ENCODE results near the gene STATH. TPM values are rescaled to one million over a fixed set of nuclear protein-coding genes. Genes with fewer than 3 reads are reported as not detected.
"Not testable (repeated sequence)": the region's sequence is repeated elsewhere in the genome, so short reads cannot be mapped to it uniquely, and the experiment has no call there.

Gene STATH
- total RNA-seq, 1 donor from 2014 or later, result not detected

- H3K27me3 Mint-ChIP-seq (ENCODE audit: unreplicated experiment), result no peaks in the 10 kb centered on the region
- no peak overlapping the region for H3K4me3 Mint-ChIP-seq (ENCODE audit: unreplicated experiment)
- no peaks in the 10 kb centered on the region for H3K9me3 Mint-ChIP-seq (ENCODE audit: unreplicated experiment)
- TF ChIP-seq CTCF (IDR thresholded peaks at IDR 0.05; ENCODE audit: partially characterized antibody, unreplicated experiment), result no peak
- H3K4me1 Mint-ChIP-seq (ENCODE audit: low read depth, unreplicated experiment), result no peaks in the 10 kb centered on the region
- no peak for DNase-seq
- H3K36me3 Mint-ChIP-seq (ENCODE audit: unreplicated experiment), result no peaks in the 10 kb centered on the region
- no peak overlapping the region for H3K27ac Mint-ChIP-seq (ENCODE audit: unreplicated experiment)
Observed at GRCh38 chr4:69994782-69995181, 984 bp upstream of the STATH start.

GRCh38 chr4:69999420-69999819 is 3.7 kb downstream of the STATH start:
- H3K4me3 Mint-ChIP-seq (ENCODE audit: unreplicated experiment), result no peak overlapping the region
- H3K27ac Mint-ChIP-seq (ENCODE audit: unreplicated experiment), result no peak overlapping the region
- H3K27me3 Mint-ChIP-seq (ENCODE audit: unreplicated experiment), result no peaks in the 10 kb centered on the region
- DNase-seq, result no peak
- no peaks in the 10 kb centered on the region for H3K9me3 Mint-ChIP-seq (ENCODE audit: unreplicated experiment)
- H3K4me1 Mint-ChIP-seq (ENCODE audit: low read depth, unreplicated experiment), result no peaks in the 10 kb centered on the region
- no peak for TF ChIP-seq CTCF (IDR thresholded peaks at IDR 0.05; ENCODE audit: partially characterized antibody, unreplicated experiment)
- no peaks in the 10 kb centered on the region for H3K36me3 Mint-ChIP-seq (ENCODE audit: unreplicated experiment)

- H3K36me3 Mint-ChIP-seq (ENCODE audit: unreplicated experiment), result no peaks in the 10 kb centered on the region
- no peak overlapping the region for H3K27ac Mint-ChIP-seq (ENCODE audit: unreplicated experiment)
- H3K4me1 Mint-ChIP-seq (ENCODE audit: low read depth, unreplicated experiment), result no peaks in the 10 kb centered on the region
- TF ChIP-seq CTCF (IDR thresholded peaks at IDR 0.05; ENCODE audit: partially characterized antibody, unreplicated experiment), result no peak
- no peaks in the 10 kb centered on the region for H3K9me3 Mint-ChIP-seq (ENCODE audit: unreplicated experiment)
- DNase-seq, result no peak
- no peaks in the 10 kb centered on the region for H3K27me3 Mint-ChIP-seq (ENCODE audit: unreplicated experiment)
- H3K4me3 Mint-ChIP-seq (ENCODE audit: unreplicated experiment), result no peak overlapping the region
Observed at GRCh38 chr4:70000711-70001110, 4.9 kb downstream of the STATH start.

GRCh38 chr4:70002507-70002906 is 6.7 kb downstream of the STATH start:
- no peaks in the 10 kb centered on the region for H3K9me3 Mint-ChIP-seq (ENCODE audit: unreplicated experiment)
- H3K36me3 Mint-ChIP-seq (ENCODE audit: unreplicated experiment), result no peaks in the 10 kb centered on the region
- no peak overlapping the region for H3K4me3 Mint-ChIP-seq (ENCODE audit: unreplicated experiment)

GRCh38 chr4:70008771-70009170 is 13.0 kb downstream of the STATH start:
- no peak for DNase-seq
- no peak overlapping the region for H3K27ac Mint-ChIP-seq (ENCODE audit: unreplicated experiment)
- H3K4me1 Mint-ChIP-seq (ENCODE audit: low read depth, unreplicated experiment), result no peaks in the 10 kb centered on the region
- no peak overlapping the region for H3K4me3 Mint-ChIP-seq (ENCODE audit: unreplicated experiment)
- no peak for TF ChIP-seq CTCF (IDR thresholded peaks at IDR 0.05; ENCODE audit: partially characterized antibody, unreplicated experiment)
- H3K9me3 Mint-ChIP-seq (ENCODE audit: unreplicated experiment), result peaks cover 2% of the 10 kb centered on the region
- H3K36me3 Mint-ChIP-seq (ENCODE audit: unreplicated experiment), result no peaks in the 10 kb centered on the region
- peaks cover 2% of the 10 kb centered on the region for H3K27me3 Mint-ChIP-seq (ENCODE audit: unreplicated experiment)

More at GRCh38 chr4:70002507-70002906, 6.7 kb downstream of the STATH start:
- no peak for DNase-seq
- TF ChIP-seq CTCF (IDR thresholded peaks at IDR 0.05; ENCODE audit: partially characterized antibody, unreplicated experiment), result no peak
- Mint-ChIP-seq H3K27me3 (ENCODE audit: unreplicated experiment) (no peaks in the 10 kb centered on the region), H3K27ac (ENCODE audit: unreplicated experiment) (no peak overlapping the region), H3K4me1 (ENCODE audit: low read depth, unreplicated experiment) (no peaks in the 10 kb centered on the region)

- not testable (repeated sequence) for H3K4me1 Mint-ChIP-seq (ENCODE audit: low read depth, unreplicated experiment); H3K4me3 Mint-ChIP-seq (ENCODE audit: unreplicated experiment); DNase-seq; H3K9me3 Mint-ChIP-seq (ENCODE audit: unreplicated experiment); H3K27me3 Mint-ChIP-seq (ENCODE audit: unreplicated experiment); H3K36me3 Mint-ChIP-seq (ENCODE audit: unreplicated experiment); H3K27ac Mint-ChIP-seq (ENCODE audit: unreplicated experiment)
Observed at GRCh38 chr4:70019006-70019405, 23.2 kb downstream of the STATH start.
